GM18517 (cell line): ENCODE results near the gene HIP1.
"Not testable (repeated sequence)": the region's sequence is repeated elsewhere in the genome, so short reads cannot be mapped to it uniquely, and the experiment has no call there.

Source experiments
- ATAC-seq: cut with Tn5 transposase; IDR thresholded peaks from one replicate; pipeline ENCODE4 v1.9.1; 2021; ENCODE audit warnings: mild to moderate bottlenecking, moderate library complexity; ENCODE audit not compliant: unreplicated experiment

Gene HIP1

GRCh38 chr7:75583255-75583654, 155.5 kb downstream of the HIP1 start:
- no peak for ATAC-seq

- no peak for ATAC-seq
These were observed 158.8 kb downstream of the HIP1 start for GRCh38 chr7:75579899-75580298.

GRCh38 chr7:75578081-75578480, 160.7 kb downstream of the HIP1 start:
- ATAC-seq: no peak

GRCh38 chr7:75575488-75576121, 163.1 kb downstream of the HIP1 start:
- ATAC-seq: no peak

GRCh38 chr7:75573477-75574019, 165.2 kb downstream of the HIP1 start:
- ATAC-seq: no peak

- no peak for ATAC-seq
These were observed 165.9 kb downstream of the HIP1 start for GRCh38 chr7:75572814-75573213.

GRCh38 chr7:75572396-75572795, 166.3 kb downstream of the HIP1 start:
- no peak for ATAC-seq

- no peak for ATAC-seq
These were observed 167.5 kb downstream of the HIP1 start for GRCh38 chr7:75571209-75571608.

- not testable (repeated sequence) for ATAC-seq
These were observed 169.0 kb downstream of the HIP1 start for GRCh38 chr7:75569629-75570282.

- ATAC-seq: no peak
These were observed 170.7 kb downstream of the HIP1 start for GRCh38 chr7:75567948-75568595.

- ATAC-seq: no peak
These were observed 173.5 kb downstream of the HIP1 start for GRCh38 chr7:75565132-75565837.

- no peak for ATAC-seq
These were observed 175.6 kb downstream of the HIP1 start for GRCh38 chr7:75563171-75563570.

- ATAC-seq: no peak
These were observed 178.8 kb downstream of the HIP1 start for GRCh38 chr7:75559976-75560365.

GRCh38 chr7:75559355-75559975, 179.3 kb downstream of the HIP1 start:
- no peak for ATAC-seq

- not testable (repeated sequence) for ATAC-seq
These were observed 181.9 kb downstream of the HIP1 start for GRCh38 chr7:75556835-75557234.

- no peak for ATAC-seq
These were observed 183.0 kb downstream of the HIP1 start for GRCh38 chr7:75555736-75556135.

GRCh38 chr7:75546237-75547015, 192.3 kb downstream of the HIP1 start:
- no peak for ATAC-seq

GRCh38 chr7:75537731-75538130, 201.0 kb downstream of the HIP1 start:
- ATAC-seq: no peak

GRCh38 chr7:75536940-75537538, 201.7 kb downstream of the HIP1 start:
- ATAC-seq: no peak

GRCh38 chr7:75536491-75536890, 202.2 kb downstream of the HIP1 start:
- ATAC-seq: no peak
